UCSD-AML1 (cell line): ENCODE measurements around the gene SLC1A2.
A peak's percentile ranks its signal among the peaks of the same experiment; 100 is the strongest.

Source experiments
- DNase-seq: peaks from one replicate; lab custom pipeline; 2025; ENCODE audit not compliant: unreplicated experiment; lab: John Stamatoyannopoulos, UW

Gene SLC1A2

GRCh38 chr11:35247863-35248262, 171.5 kb downstream of the SLC1A2 start:
- no peak for DNase-seq

GRCh38 chr11:35247428-35247827, 171.9 kb downstream of the SLC1A2 start:
- DNase-seq = no peak

GRCh38 chr11:35246745-35247144, 172.6 kb downstream of the SLC1A2 start:
- no peak for DNase-seq

GRCh38 chr11:35245786-35246185, 173.6 kb downstream of the SLC1A2 start:
- no peak for DNase-seq

GRCh38 chr11:35245056-35245455, 174.3 kb downstream of the SLC1A2 start:
- DNase-seq = no peak

- no peak for DNase-seq
Measured at GRCh38 chr11:35243774-35244173, 175.6 kb downstream of the SLC1A2 start.

GRCh38 chr11:35242412-35243242, 176.7 kb downstream of the SLC1A2 start:
- DNase-seq = no peak

- no peak for DNase-seq
Measured at GRCh38 chr11:35241531-35241930, 177.8 kb downstream of the SLC1A2 start.

GRCh38 chr11:35241083-35241482, 178.3 kb downstream of the SLC1A2 start:
- no peak for DNase-seq

- DNase-seq = no peak
Measured at GRCh38 chr11:35239471-35240075, 179.8 kb downstream of the SLC1A2 start.

GRCh38 chr11:35238882-35239281, 180.5 kb downstream of the SLC1A2 start:
- no peak for DNase-seq

GRCh38 chr11:35237860-35238715, 181.3 kb downstream of the SLC1A2 start:
- DNase-seq = peak; percentile 35

- no peak for DNase-seq
Measured at GRCh38 chr11:35237351-35237750, 182.0 kb downstream of the SLC1A2 start.

GRCh38 chr11:35236667-35237003, 182.7 kb downstream of the SLC1A2 start:
- peak; percentile 36 for DNase-seq

GRCh38 chr11:35235936-35236666, 183.3 kb downstream of the SLC1A2 start:
- DNase-seq = no peak

- no peak for DNase-seq
Measured at GRCh38 chr11:35235498-35235897, 183.9 kb downstream of the SLC1A2 start.

GRCh38 chr11:35235157-35235468, 184.2 kb downstream of the SLC1A2 start:
- no peak for DNase-seq

GRCh38 chr11:35234460-35235156, 184.8 kb downstream of the SLC1A2 start:
- no peak for DNase-seq

GRCh38 chr11:35233518-35233917, 185.8 kb downstream of the SLC1A2 start:
- no peak for DNase-seq

GRCh38 chr11:35232891-35233330, 186.4 kb downstream of the SLC1A2 start:
- DNase-seq = no peak
